Stimulated activated CD4-positive, alpha-beta T cell treated with anti-CD3 and anti-CD28 coated beads, Interleukin-4, amount 100 ng/mL, for 48 hours (primary cell): ENCODE results near the gene MIS18A.
"Not testable (repeated sequence)": the region's sequence is repeated elsewhere in the genome, so short reads cannot be mapped to it uniquely, and the experiment has no call there.

ENCODE experiments used
- DNase-seq, 2 donors: peaks; one replicate each; pipeline ENCODE4 v3.0.0-alpha.2; 2020; ENCODE audit warnings: low read depth in 2 of 2

Gene MIS18A

GRCh38 chr21:32304998-32305397 is 26.1 kb upstream of the MIS18A start:
- no peak for DNase-seq

- DNase-seq, result no peak
These were observed 24.5 kb upstream of the MIS18A start for GRCh38 chr21:32303385-32303784.

GRCh38 chr21:32302560-32302959 is 23.7 kb upstream of the MIS18A start:
- DNase-seq, result no peak

GRCh38 chr21:32301596-32301995 is 22.7 kb upstream of the MIS18A start:
- no peak for DNase-seq

- DNase-seq, result no peak
These were observed 21.4 kb upstream of the MIS18A start for GRCh38 chr21:32300117-32300681.

- DNase-seq, result no peak
These were observed 20.8 kb upstream of the MIS18A start for GRCh38 chr21:32299695-32300094.

- no peak for DNase-seq
These were observed 19.8 kb upstream of the MIS18A start, which contains the start of gene MRAP for GRCh38 chr21:32298658-32299081. Gene MRAP (plus strand): TSS chr21:32298855. CDS start chr21:32298972, 117 bp downstream.

- DNase-seq, result no peak
These were observed 19.3 kb upstream of the MIS18A start for GRCh38 chr21:32298148-32298559.

GRCh38 chr21:32297449-32297848 is 18.6 kb upstream of the MIS18A start:
- no peak for DNase-seq

GRCh38 chr21:32285476-32285875 is 6.6 kb upstream of the MIS18A start:
- DNase-seq, result no peak

GRCh38 chr21:32282992-32283391 is 4.1 kb upstream of the MIS18A start:
- no peak for DNase-seq

- DNase-seq, result no peak
These were observed 2.7 kb upstream of the MIS18A start for GRCh38 chr21:32281531-32281930.

GRCh38 chr21:32279377-32279680 is 480 bp upstream of the MIS18A start:
- no peak for DNase-seq

- DNase-seq, result no peak
These were observed 746 bp downstream of the MIS18A start for GRCh38 chr21:32278103-32278502.

- no peak for DNase-seq
These were observed 2.2 kb downstream of the MIS18A start for GRCh38 chr21:32276671-32277070.

- no peak for DNase-seq
These were observed 8.1 kb downstream of the MIS18A start for GRCh38 chr21:32270748-32271147.

GRCh38 chr21:32265321-32265720 is 13.5 kb downstream of the MIS18A start:
- not testable (repeated sequence) for DNase-seq

- no peak for DNase-seq
These were observed 16.9 kb downstream of the MIS18A start for GRCh38 chr21:32261929-32262328.

GRCh38 chr21:32260130-32260529 is 18.7 kb downstream of the MIS18A start:
- no peak for DNase-seq

- not testable (repeated sequence) for DNase-seq
These were observed 20.1 kb downstream of the MIS18A start for GRCh38 chr21:32258786-32259048.

GRCh38 chr21:32257962-32258785 is 20.7 kb downstream of the MIS18A start:
- peak; percentile 17 to 18 for DNase-seq

- no peak for DNase-seq
These were observed 21.8 kb downstream of the MIS18A start for GRCh38 chr21:32256873-32257620.

GRCh38 chr21:32256251-32256650 is 22.6 kb downstream of the MIS18A start:
- no peak for DNase-seq
